HepG2 (cell line): ENCODE results near the gene SPHK1. TPM values are rescaled to one million over a fixed set of nuclear protein-coding genes. Genes with fewer than 3 reads are reported as not detected.

Experiments used
- FOXK1 ChIP-seq: sonication (generic); formaldehyde crosslinking; IDR thresholded peaks from 2 replicates; pipeline ENCODE4 v1.4.0; 2020; ENCODE audit warnings: low read depth, missing genetic modification reagents, borderline replicate concordance
- GABPA ChIP-seq, 2 experiments: IDR thresholded peaks; 2 replicates each; pipeline ENCODE4 v1.6.1; 2011 to 2016; ENCODE audit warnings: low read depth in 2 of 2, low read length in 1 of 2, missing biosample characterization in 1 of 2, missing genetic modification characterization in 1 of 2
- GABPB1 ChIP-seq: IDR thresholded peaks from 2 replicates; pipeline ENCODE4 v1.6.1; 2016; ENCODE audit warnings: mild to moderate bottlenecking, missing genetic modification reagents, moderate library complexity, missing compliant biosample characterization
- GATAD2A ChIP-seq: IDR thresholded peaks from 2 replicates; pipeline ENCODE4 v1.6.1; 2016
- HHEX ChIP-seq: IDR thresholded peaks from 2 replicates; pipeline ENCODE4 v1.6.1; 2016; ENCODE audit warnings: control low read depth
- JARID2 ChIP-seq: sonication (generic); formaldehyde crosslinking; IDR thresholded peaks from 2 replicates; pipeline ENCODE4 v1.8.1; 2023; ENCODE audit warnings: missing genetic modification reagents, inconsistent platforms; ENCODE audit not compliant: insufficient replicate concordance
- NCOA1 ChIP-seq: sonication (generic); formaldehyde crosslinking; IDR thresholded peaks from 2 replicates; pipeline ENCODE4 v1.9.0; 2021; ENCODE audit warnings: missing genetic modification reagents
- NR2F6 ChIP-seq, 2 experiments: IDR thresholded peaks; 2 replicates each; pipeline ENCODE4 v1.6.1; 2016; ENCODE audit warnings: antibody characterized with exemption in 1 of 2, mild to moderate bottlenecking in 1 of 2
- RFXAP ChIP-seq: sonication (generic); formaldehyde crosslinking; IDR thresholded peaks from 2 replicates; pipeline ENCODE4 v1.4.0; 2020; ENCODE audit warnings: missing genetic modification reagents, borderline replicate concordance
- SKI ChIP-seq: fragments of 450-650 bp; IDR thresholded peaks from one replicate; pipeline ENCODE4 v1.6.1; 2018; ENCODE audit warnings: mild to moderate bottlenecking; ENCODE audit not compliant: partially characterized antibody
- SMAD1 ChIP-seq: sonication (generic); formaldehyde crosslinking; IDR thresholded peaks from 2 replicates; pipeline ENCODE4 v1.4.0; 2020; ENCODE audit warnings: missing genetic modification reagents, low read depth, mild to moderate bottlenecking, borderline replicate concordance
- ZNF121 ChIP-seq: sonication (generic); formaldehyde crosslinking; IDR thresholded peaks from 2 replicates; pipeline ENCODE4 v1.5.0; 2020; ENCODE audit warnings: mild to moderate bottlenecking, missing genetic modification reagents
- ZNF234 ChIP-seq: sonication (generic); formaldehyde crosslinking; conservative IDR thresholded peaks from 2 replicates; pipeline ENCODE4 v1.5.1; 2020; ENCODE audit warnings: mild to moderate bottlenecking, missing genetic modification reagents
- ZNF24 ChIP-seq: fragments of 450-650 bp; IDR thresholded peaks from 2 replicates; pipeline ENCODE4 v1.6.1; 2017; ENCODE audit warnings: antibody characterized with exemption, mild to moderate bottlenecking
- ZNF652 ChIP-seq: IDR thresholded peaks from 2 replicates; pipeline ENCODE4 v1.6.1; 2016; ENCODE audit warnings: low read depth, borderline replicate concordance
- ZNF747 ChIP-seq: sonication (generic); formaldehyde crosslinking; IDR thresholded peaks from 2 replicates; pipeline ENCODE4 v1.8.1; 2023; ENCODE audit warnings: missing genetic modification reagents, mild to moderate bottlenecking, borderline replicate concordance
- polyA plus RNA-seq, 8 experiments: library from polyadenylated mRNA; depleted of rRNA in 3 of 8; stranded (reverse) in 7 of 8; unstranded in 1 of 8; fragments of >200 nt; fragmentation: Illumina TruSeq in 4 of 8; extraction: Trizol in 4 of 8; gene quantifications; 2 replicates each; pipeline versions ENCODE4 v1.2.1 to v1.2.3, GENCODE V29; 2011 to 2016; ENCODE audit warnings: low read depth in 4 of 8, missing spikeins in 1 of 8, mixed read lengths in 1 of 8; ENCODE audit not compliant: insufficient read depth in 1 of 8
- total RNA-seq, 5 experiments: library from RNA; depleted of rRNA; stranded (reverse); fragments of >200 nt; fragmentation: Illumina TruSeq; extraction: Trizol; gene quantifications; 2 replicates each; pipeline ENCODE4 v1.2.3, GENCODE V29; 2016; ENCODE audit warnings: low read depth in 1 of 5
- TF ChIP-seq, protein P1 (sequence below): sonication (generic); formaldehyde crosslinking; IDR thresholded peaks from 2 replicates; pipeline ENCODE4 v1.5.0; 2020; ENCODE audit warnings: missing genetic modification reagents, mild to moderate bottlenecking, borderline replicate concordance
- TF ChIP-seq, protein P2 (sequence below): sonication (generic); formaldehyde crosslinking; IDR thresholded peaks from 2 replicates; pipeline ENCODE4 v1.8.1; 2022; ENCODE audit warnings: mild to moderate bottlenecking, missing genetic modification reagents
- TF ChIP-seq, protein P3 (sequence below): sonication (generic); formaldehyde crosslinking; IDR thresholded peaks from 2 replicates; pipeline ENCODE4 v1.4.0; 2020; ENCODE audit warnings: missing genetic modification reagents
- TF ChIP-seq, protein P4 (sequence below): sonication (generic); formaldehyde crosslinking; IDR thresholded peaks from 2 replicates; pipeline ENCODE4 v1.4.0; 2020; ENCODE audit warnings: mild to moderate bottlenecking, missing genetic modification reagents
- TF ChIP-seq, protein P5 (sequence below): sonication (generic); formaldehyde crosslinking; IDR thresholded peaks from 2 replicates; pipeline ENCODE4 v1.5.1; 2020; ENCODE audit warnings: mild to moderate bottlenecking, missing genetic modification reagents, moderate library complexity

The SPHK1 gene
- total and polyA plus RNA-seq, 2 of the 13 experiments (the other 11 are each of a cell fraction or from before 2014, with no cell fraction given) = 129 to 160 TPM

DNA sequence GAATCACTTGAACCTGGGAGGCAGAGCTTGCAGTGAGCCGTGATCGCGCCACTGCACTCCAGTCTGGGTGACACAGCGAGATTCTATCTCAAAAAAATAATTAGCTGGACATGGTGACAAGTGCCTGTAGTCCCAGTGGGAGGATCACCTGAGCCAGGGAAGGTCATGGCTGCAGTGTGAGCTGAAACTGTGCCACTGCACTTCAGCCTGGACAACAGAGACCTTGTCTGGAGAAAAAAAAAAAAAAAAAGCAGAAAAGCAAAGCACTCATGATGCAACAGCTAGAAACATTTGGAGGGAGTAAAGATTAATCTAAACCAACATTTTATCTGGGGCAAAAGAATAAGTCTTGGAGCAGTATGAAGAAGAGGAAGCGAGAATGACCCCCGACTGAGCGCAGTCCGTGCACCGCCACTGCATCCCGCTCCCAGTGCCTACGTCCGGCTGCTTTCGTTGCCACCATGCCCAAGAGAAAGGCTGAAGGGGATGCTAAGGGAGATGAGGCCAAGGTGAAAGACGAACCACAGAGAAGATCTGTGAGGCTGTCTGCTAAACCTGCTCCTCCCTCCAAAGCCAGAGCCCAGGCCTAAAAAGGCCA lies 38.9 kb upstream of the SPHK1 start (continued):
- TF ChIP-seq, protein P1, sequence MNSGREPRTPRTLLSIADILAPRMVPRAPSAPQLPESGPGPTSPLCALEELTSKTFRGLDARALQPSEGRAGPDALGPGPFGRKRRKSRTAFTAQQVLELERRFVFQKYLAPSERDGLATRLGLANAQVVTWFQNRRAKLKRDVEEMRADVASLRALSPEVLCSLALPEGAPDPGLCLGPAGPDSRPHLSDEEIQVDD (CRISPR knock-in tag) = no peak
- TF ChIP-seq SKI (peak; percentile 81), NCOA1 (no peak), ZNF234 (CRISPR knock-in tag) (no peak), GATAD2A (CRISPR knock-in tag) (peak; percentile 88), FOXK1 (CRISPR knock-in tag) (peak; percentile 45; the same call in 1 of the 2 replicates), GABPA (IDR thresholded peaks at IDR 0.05; ENCODE audit: low read depth, low read length) (no peak), GABPA (CRISPR knock-in tag; IDR thresholded peaks at IDR 0.05; ENCODE audit: low read depth) (no peak), GABPB1 (CRISPR knock-in tag) (peak; percentile 34; the same call in 1 of the 2 replicates), RFXAP (CRISPR knock-in tag) (no peak), ZNF747 (no peak), SMAD1 (CRISPR knock-in tag) (no peak), ZNF24 (no peak), JARID2 (no peak), NR2F6 (IDR thresholded peaks at IDR 0.05) (peak; percentile 50), NR2F6 (CRISPR knock-in tag; IDR thresholded peaks at IDR 0.05) (peak; percentile 61; the same call in 1 of the 2 replicates), ZNF121 (peak; percentile 34; the same call in 1 of the 2 replicates), HHEX (CRISPR knock-in tag) (no peak), ZNF652 (CRISPR knock-in tag) (no peak)
- TF ChIP-seq, protein P2, sequence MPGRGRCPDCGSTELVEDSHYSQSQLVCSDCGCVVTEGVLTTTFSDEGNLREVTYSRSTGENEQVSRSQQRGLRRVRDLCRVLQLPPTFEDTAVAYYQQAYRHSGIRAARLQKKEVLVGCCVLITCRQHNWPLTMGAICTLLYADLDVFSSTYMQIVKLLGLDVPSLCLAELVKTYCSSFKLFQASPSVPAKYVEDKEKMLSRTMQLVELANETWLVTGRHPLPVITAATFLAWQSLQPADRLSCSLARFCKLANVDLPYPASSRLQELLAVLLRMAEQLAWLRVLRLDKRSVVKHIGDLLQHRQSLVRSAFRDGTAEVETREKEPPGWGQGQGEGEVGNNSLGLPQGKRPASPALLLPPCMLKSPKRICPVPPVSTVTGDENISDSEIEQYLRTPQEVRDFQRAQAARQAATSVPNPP = no peak
- TF ChIP-seq, protein P3, sequence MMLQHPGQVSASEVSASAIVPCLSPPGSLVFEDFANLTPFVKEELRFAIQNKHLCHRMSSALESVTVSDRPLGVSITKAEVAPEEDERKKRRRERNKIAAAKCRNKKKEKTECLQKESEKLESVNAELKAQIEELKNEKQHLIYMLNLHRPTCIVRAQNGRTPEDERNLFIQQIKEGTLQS (CRISPR knock-in tag) = no peak
- TF ChIP-seq, protein P4, sequence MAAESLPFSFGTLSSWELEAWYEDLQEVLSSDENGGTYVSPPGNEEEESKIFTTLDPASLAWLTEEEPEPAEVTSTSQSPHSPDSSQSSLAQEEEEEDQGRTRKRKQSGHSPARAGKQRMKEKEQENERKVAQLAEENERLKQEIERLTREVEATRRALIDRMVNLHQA = peak; percentile 98
- TF ChIP-seq, protein P5, sequence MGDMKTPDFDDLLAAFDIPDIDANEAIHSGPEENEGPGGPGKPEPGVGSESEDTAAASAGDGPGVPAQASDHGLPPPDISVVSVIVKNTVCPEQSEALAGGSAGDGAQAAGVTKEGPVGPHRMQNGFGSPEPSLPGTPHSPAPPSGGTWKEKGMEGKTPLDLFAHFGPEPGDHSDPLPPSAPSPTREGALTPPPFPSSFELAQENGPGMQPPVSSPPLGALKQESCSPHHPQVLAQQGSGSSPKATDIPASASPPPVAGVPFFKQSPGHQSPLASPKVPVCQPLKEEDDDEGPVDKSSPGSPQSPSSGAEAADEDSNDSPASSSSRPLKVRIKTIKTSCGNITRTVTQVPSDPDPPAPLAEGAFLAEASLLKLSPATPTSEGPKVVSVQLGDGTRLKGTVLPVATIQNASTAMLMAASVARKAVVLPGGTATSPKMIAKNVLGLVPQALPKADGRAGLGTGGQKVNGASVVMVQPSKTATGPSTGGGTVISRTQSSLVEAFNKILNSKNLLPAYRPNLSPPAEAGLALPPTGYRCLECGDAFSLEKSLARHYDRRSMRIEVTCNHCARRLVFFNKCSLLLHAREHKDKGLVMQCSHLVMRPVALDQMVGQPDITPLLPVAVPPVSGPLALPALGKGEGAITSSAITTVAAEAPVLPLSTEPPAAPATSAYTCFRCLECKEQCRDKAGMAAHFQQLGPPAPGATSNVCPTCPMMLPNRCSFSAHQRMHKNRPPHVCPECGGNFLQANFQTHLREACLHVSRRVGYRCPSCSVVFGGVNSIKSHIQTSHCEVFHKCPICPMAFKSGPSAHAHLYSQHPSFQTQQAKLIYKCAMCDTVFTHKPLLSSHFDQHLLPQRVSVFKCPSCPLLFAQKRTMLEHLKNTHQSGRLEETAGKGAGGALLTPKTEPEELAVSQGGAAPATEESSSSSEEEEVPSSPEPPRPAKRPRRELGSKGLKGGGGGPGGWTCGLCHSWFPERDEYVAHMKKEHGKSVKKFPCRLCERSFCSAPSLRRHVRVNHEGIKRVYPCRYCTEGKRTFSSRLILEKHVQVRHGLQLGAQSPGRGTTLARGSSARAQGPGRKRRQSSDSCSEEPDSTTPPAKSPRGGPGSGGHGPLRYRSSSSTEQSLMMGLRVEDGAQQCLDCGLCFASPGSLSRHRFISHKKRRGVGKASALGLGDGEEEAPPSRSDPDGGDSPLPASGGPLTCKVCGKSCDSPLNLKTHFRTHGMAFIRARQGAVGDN (CRISPR knock-in tag) = peak; percentile 65
